GM08714 (cell line): ENCODE data around the gene CTU2.
"Not testable (repeated sequence)": the region's sequence is repeated elsewhere in the genome, so short reads cannot be mapped to it uniquely, and the experiment has no call there.

Experiments
- H3K4me3 ChIP-seq: fragments of 200-500 bp; sonication (Bioruptor generic); 2 replicates; pipeline ENCODE4 v1.5.1; 2014; ENCODE audit warnings: mild to moderate bottlenecking, low read length, inconsistent platforms
- ZNF274 ChIP-seq: IDR thresholded peaks from 2 replicates; pipeline ENCODE4 v1.6.1; 2012; ENCODE audit warnings: mild to moderate bottlenecking, low read depth, low read length

CTU2 gene

GRCh38 chr16:88706229-88706964 lies at the start of gene CTU2, which contains the start of gene RNF166:
Gene CTU2, plus strand, starts transcription at chr16:88706503. Its CDS starts 28 bp downstream, at chr16:88706531.
Gene RNF166, minus strand, starts transcription at chr16:88706408. Its CDS starts 83 bp downstream, at chr16:88706325.
- peak within 1 kb of the TSS; percentile 94 for H3K4me3 ChIP-seq
- TF ChIP-seq ZNF274, result no peak

- no peak for TF ChIP-seq ZNF274
- H3K4me3 ChIP-seq, result no peak overlapping the region
Observed at GRCh38 chr16:88657371-88657770, 48.9 kb upstream of the CTU2 start.

- TF ChIP-seq ZNF274, result no peak
- no peak overlapping the region for H3K4me3 ChIP-seq
Observed at GRCh38 chr16:88658714-88659113, 47.6 kb upstream of the CTU2 start.

- TF ChIP-seq ZNF274, result no peak
- no peak overlapping the region for H3K4me3 ChIP-seq
Observed at GRCh38 chr16:88659160-88659559, 47.1 kb upstream of the CTU2 start.

GRCh38 chr16:88661468-88661867 lies 44.8 kb upstream of the CTU2 start:
- no peak overlapping the region for H3K4me3 ChIP-seq

GRCh38 chr16:88662222-88662842 lies 44.0 kb upstream of the CTU2 start:
- TF ChIP-seq ZNF274, result no peak
- H3K4me3 ChIP-seq, result peak overlapping the region; percentile 80

More at GRCh38 chr16:88661468-88661867, 44.8 kb upstream of the CTU2 start:
- no peak for TF ChIP-seq ZNF274

GRCh38 chr16:88662843-88663606 lies 43.3 kb upstream of the CTU2 start, which contains the start of gene MVD:
Gene MVD, minus strand, starts transcription at chr16:88663091. Its CDS starts 11 bp downstream, at chr16:88663080.
- H3K4me3 ChIP-seq, result peak within 1 kb of the TSS; percentile 86
- no peak for TF ChIP-seq ZNF274

- no peak for TF ChIP-seq ZNF274
- H3K4me3 ChIP-seq, result no peak overlapping the region
Observed at GRCh38 chr16:88665148-88665547, 41.2 kb upstream of the CTU2 start.

- no peak for TF ChIP-seq ZNF274
- H3K4me3 ChIP-seq, result no peak overlapping the region
Observed at GRCh38 chr16:88665570-88665969, 40.7 kb upstream of the CTU2 start.

GRCh38 chr16:88667461-88667860 lies 38.8 kb upstream of the CTU2 start:
- no peak for TF ChIP-seq ZNF274
- no peak overlapping the region for H3K4me3 ChIP-seq

GRCh38 chr16:88669493-88669892 lies 36.8 kb upstream of the CTU2 start:
- H3K4me3 ChIP-seq, result not testable (repeated sequence)

GRCh38 chr16:88669980-88670379 lies 36.3 kb upstream of the CTU2 start:
- no peak overlapping the region for H3K4me3 ChIP-seq
- no peak for TF ChIP-seq ZNF274

GRCh38 chr16:88671806-88672205 lies 34.5 kb upstream of the CTU2 start:
- H3K4me3 ChIP-seq, result no peak overlapping the region
- TF ChIP-seq ZNF274, result no peak

- TF ChIP-seq ZNF274, result no peak
- no peak overlapping the region for H3K4me3 ChIP-seq
Observed at GRCh38 chr16:88672776-88673175, 33.5 kb upstream of the CTU2 start.
